Neural progenitor cell (in vitro differentiated cells): ENCODE results near the gene RACGAP1. TPM values are rescaled to one million over a fixed set of nuclear protein-coding genes. Genes with fewer than 3 reads are reported as not detected.
A peak's percentile ranks its signal among the peaks of the same experiment; 100 is the strongest.

ENCODE experiments used
- DNase-seq: peaks from one replicate; pipeline ENCODE4 v3.0.0-alpha.2; 2016; ENCODE audit warnings: low spot score
- H2AFZ ChIP-seq: fragments of 200-600 bp; sonication (generic); replicated peaks from 2 replicates; pipeline ENCODE4 v1.6.1; 2016; ENCODE audit warnings: antibody characterized with exemption
- H3F3A ChIP-seq: fragments of 200-600 bp; sonication (generic); 2 replicates; pipeline ENCODE4 v1.6.1; 2016; ENCODE audit warnings: antibody characterized with exemption, low read depth
- H3K27ac ChIP-seq: fragments of 200-600 bp; sonication (generic); 2 replicates; pipeline ENCODE4 v1.5.1; 2016; ENCODE audit warnings: mild to moderate bottlenecking
- H3K27me3 ChIP-seq: fragments of 200-600 bp; sonication (generic); 2 replicates; pipeline ENCODE4 v1.6.1; 2016; ENCODE audit warnings: mild to moderate bottlenecking, moderate library complexity
- H3K36me3 ChIP-seq: fragments of 200-600 bp; sonication (generic); 2 replicates; pipeline ENCODE4 v1.5.1; 2016
- H3K4me1 ChIP-seq: fragments of 200-600 bp; sonication (generic); 2 replicates; pipeline ENCODE4 v1.6.1; 2016; ENCODE audit warnings: mixed run types
- H3K4me2 ChIP-seq: fragments of 200-600 bp; sonication (generic); 2 replicates; pipeline ENCODE4 v1.6.1; 2016
- H3K4me3 ChIP-seq: fragments of 200-600 bp; sonication (generic); 2 replicates; pipeline ENCODE4 v1.5.1; 2016
- H3K79me2 ChIP-seq: fragments of 200-600 bp; sonication (generic); 2 replicates; pipeline ENCODE4 v1.6.1; 2016; ENCODE audit warnings: low read depth
- H3K9ac ChIP-seq: fragments of 200-600 bp; sonication (generic); 2 replicates; pipeline ENCODE4 v1.6.1; 2016
- H3K9me3 ChIP-seq: fragments of 200-600 bp; sonication (generic); 2 replicates; pipeline ENCODE4 v1.5.1; 2016; ENCODE audit warnings: low read depth
- H4K20me1 ChIP-seq: fragments of 200-600 bp; sonication (generic); 2 replicates; pipeline ENCODE4 v1.6.1; 2016; ENCODE audit warnings: low read depth
- H3K27ac Mint-ChIP-seq: 3 replicates; pipeline ENCODE4 v1.8.0; 2021; ENCODE audit warnings: mixed read lengths
- H3K27me3 Mint-ChIP-seq: 2 replicates; pipeline ENCODE4 v1.8.0; 2022; ENCODE audit warnings: low read depth, mild to moderate bottlenecking, inconsistent platforms, moderate library complexity, mixed read lengths; ENCODE audit not compliant: insufficient read depth
- H3K36me3 Mint-ChIP-seq: 3 replicates; pipeline ENCODE4 v1.8.0; 2021; ENCODE audit warnings: mixed read lengths
- H3K4me1 Mint-ChIP-seq: 3 replicates; pipeline ENCODE4 v1.8.0; 2021; ENCODE audit warnings: mixed read lengths
- H3K4me3 Mint-ChIP-seq: 3 replicates; pipeline ENCODE4 v1.8.0; 2021; ENCODE audit warnings: mild to moderate bottlenecking, moderate library complexity, mixed read lengths
- H3K9me3 Mint-ChIP-seq: 3 replicates; pipeline ENCODE4 v1.8.0; 2020; ENCODE audit warnings: mixed read lengths
- EZH2 ChIP-seq: fragments of 200-600 bp; sonication (generic); IDR thresholded peaks from 2 replicates; pipeline ENCODE4 v1.6.1; 2017; ENCODE audit warnings: antibody characterized with exemption, mild to moderate bottlenecking, moderate library complexity
- EZH2phosphoT487 ChIP-seq: fragments of 200-600 bp; sonication (generic); IDR thresholded peaks from 2 replicates; pipeline ENCODE4 v1.6.1; 2017; ENCODE audit warnings: antibody characterized with exemption
- total RNA-seq: library from RNA; depleted of rRNA; stranded (reverse); fragments of >200 nt; gene quantifications from 2 replicates; pipeline ENCODE4 v1.2.3, GENCODE V29; 2015; ENCODE audit warnings: low replicate concordance
- TF ChIP-seq, protein P1 (sequence below): fragments of 200-600 bp; sonication (generic); IDR thresholded peaks from 2 replicates; pipeline ENCODE4 v1.5.1; 2017; ENCODE audit warnings: antibody characterized with exemption, mild to moderate bottlenecking

RACGAP1 gene
- total RNA-seq, 1 donor from 2014 or later = 149 TPM

DNA sequence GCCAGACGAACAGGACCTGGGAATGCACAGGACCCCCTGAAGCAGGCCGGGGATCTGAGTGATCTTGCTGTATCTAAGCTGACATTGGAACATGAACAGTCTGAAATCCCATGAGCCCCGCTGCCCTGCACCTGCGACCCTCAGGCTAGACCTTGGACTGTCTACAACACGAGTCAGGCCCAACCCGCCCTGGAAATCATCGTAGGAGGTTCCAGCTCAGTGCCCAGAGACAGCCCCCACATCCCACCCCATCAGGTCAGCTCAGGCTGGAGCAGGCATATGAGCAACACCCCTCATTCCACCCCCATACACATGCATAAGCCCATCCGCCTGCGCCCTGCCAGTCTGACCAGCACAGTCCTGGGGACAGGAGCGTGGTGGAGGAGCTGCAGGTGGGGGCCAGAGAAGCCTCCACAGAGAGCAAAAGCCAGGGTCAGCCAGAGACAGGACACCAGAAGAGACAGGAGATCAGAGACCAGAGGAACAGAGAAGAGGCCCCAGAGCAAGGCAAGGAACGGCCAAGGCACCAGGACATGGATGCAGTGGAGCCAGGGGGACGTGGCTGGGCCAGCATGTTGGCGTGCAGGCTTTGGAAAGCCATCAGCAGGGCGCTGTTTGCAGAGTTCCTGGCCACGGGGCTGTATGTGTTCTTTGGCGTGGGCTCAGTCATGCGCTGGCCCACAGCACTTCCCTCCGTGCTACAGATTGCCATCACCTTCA, 52.5 kb downstream of the RACGAP1 start, which contains the start of gene AQP6:
Gene AQP6, plus strand, starts transcription at position 307 of the 720 bp plus-strand sequence. Its CDS starts 227 bp downstream, at position 534.
- H3K36me3 Mint-ChIP-seq = no peaks in the 10 kb centered on the region
- peaks cover 15% of the 10 kb centered on the region for H3K4me1 Mint-ChIP-seq
- no peak for DNase-seq

DNA sequence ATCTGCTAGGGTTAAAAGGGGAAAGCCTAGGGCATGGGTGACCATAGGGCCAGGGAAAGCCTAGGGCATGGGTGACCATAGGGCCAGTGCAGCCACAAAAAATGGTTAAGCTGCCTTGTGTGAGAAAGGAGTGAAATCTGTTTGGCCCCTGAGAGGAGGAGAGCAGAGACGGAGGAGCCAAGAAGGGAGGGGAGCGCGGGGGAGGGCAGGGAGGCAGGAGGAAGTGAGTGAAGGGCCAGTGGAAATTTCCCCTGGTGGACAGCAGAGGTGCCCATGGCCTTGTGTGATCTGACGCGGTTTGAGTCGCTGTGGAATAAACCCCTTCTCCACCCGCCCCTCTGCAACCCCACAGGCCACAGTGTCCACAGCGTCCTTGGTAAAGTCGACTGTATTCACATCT, 53.2 kb downstream of the RACGAP1 start:
- no peak for DNase-seq
- no peaks in the 10 kb centered on the region for H3K9me3 Mint-ChIP-seq
- peaks cover 42% of the 10 kb centered on the region for H3K27me3 ChIP-seq

More for the DNA sequence above, 52.5 kb downstream of the RACGAP1 start, which contains the start of gene AQP6:
- Histone ChIP-seq H3K79me2 (no peaks in the 10 kb centered on the region), H4K20me1 (no peaks in the 10 kb centered on the region), H3K4me2 (no peak within 1 kb of the TSS), H3F3A (no peaks in the 10 kb centered on the region), H3K4me1 (no peaks in the 10 kb centered on the region), H3K27ac (no peak within 1 kb of the TSS), H3K9ac (no peak within 1 kb of the TSS), H3K36me3 (no peaks in the 10 kb centered on the region), H2AFZ (no peak within 1 kb of the TSS), H3K4me3 (no peak within 1 kb of the TSS), H3K9me3 (no peaks in the 10 kb centered on the region), H3K27me3 (peaks cover 39% of the 10 kb centered on the region)
- TF ChIP-seq EZH2phosphoT487 (no peak), EZH2 (no peak)
- TF ChIP-seq, protein P1, sequence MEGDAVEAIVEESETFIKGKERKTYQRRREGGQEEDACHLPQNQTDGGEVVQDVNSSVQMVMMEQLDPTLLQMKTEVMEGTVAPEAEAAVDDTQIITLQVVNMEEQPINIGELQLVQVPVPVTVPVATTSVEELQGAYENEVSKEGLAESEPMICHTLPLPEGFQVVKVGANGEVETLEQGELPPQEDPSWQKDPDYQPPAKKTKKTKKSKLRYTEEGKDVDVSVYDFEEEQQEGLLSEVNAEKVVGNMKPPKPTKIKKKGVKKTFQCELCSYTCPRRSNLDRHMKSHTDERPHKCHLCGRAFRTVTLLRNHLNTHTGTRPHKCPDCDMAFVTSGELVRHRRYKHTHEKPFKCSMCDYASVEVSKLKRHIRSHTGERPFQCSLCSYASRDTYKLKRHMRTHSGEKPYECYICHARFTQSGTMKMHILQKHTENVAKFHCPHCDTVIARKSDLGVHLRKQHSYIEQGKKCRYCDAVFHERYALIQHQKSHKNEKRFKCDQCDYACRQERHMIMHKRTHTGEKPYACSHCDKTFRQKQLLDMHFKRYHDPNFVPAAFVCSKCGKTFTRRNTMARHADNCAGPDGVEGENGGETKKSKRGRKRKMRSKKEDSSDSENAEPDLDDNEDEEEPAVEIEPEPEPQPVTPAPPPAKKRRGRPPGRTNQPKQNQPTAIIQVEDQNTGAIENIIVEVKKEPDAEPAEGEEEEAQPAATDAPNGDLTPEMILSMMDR = no peak
- H3K27me3 Mint-ChIP-seq = peaks cover 9% of the 10 kb centered on the region
- peak within 1 kb of the TSS; percentile 29 for H3K4me3 Mint-ChIP-seq
- peak within 1 kb of the TSS; percentile 73 for H3K27ac Mint-ChIP-seq
- no peaks in the 10 kb centered on the region for H3K9me3 Mint-ChIP-seq

DNA sequence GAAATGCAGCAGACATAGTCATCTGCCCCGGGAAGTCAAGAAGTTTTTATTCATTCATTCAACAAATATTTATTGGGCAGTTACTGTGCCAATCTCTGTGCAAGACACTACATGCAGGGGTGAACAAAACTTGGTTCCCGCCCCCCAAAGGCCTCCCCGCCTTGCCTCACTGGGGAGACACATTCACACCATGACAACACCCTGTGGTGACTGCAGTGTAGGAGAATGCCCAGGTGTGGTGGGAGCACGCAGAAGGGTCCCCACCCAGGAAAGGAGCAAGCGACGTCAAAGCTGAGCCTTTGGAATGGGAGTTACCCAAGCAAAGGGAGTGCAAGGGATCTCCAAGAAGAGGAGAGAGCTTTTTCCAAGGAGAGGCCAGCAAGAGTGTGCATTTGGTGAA, 54.2 kb downstream of the RACGAP1 start:
- H3K27me3 Mint-ChIP-seq = peaks cover 9% of the 10 kb centered on the region
- no peak for DNase-seq
- Histone ChIP-seq H3K4me2 (no peak overlapping the region), H3K4me3 (no peak overlapping the region), H3K9me3 (no peaks in the 10 kb centered on the region), H3F3A (no peaks in the 10 kb centered on the region), H3K27me3 (peaks cover 50% of the 10 kb centered on the region), H4K20me1 (no peaks in the 10 kb centered on the region), H2AFZ (no peak overlapping the region), H3K79me2 (no peaks in the 10 kb centered on the region), H3K36me3 (no peaks in the 10 kb centered on the region), H3K27ac (no peak overlapping the region), H3K9ac (no peak overlapping the region), H3K4me1 (no peaks in the 10 kb centered on the region)
- no peak overlapping the region for H3K4me3 Mint-ChIP-seq
- H3K36me3 Mint-ChIP-seq = no peaks in the 10 kb centered on the region
- TF ChIP-seq, protein P1 = no peak
- no peak for TF ChIP-seq EZH2phosphoT487
- H3K27ac Mint-ChIP-seq = no peak overlapping the region
- H3K9me3 Mint-ChIP-seq = no peaks in the 10 kb centered on the region
- H3K4me1 Mint-ChIP-seq = peaks cover 18% of the 10 kb centered on the region

More for the DNA sequence above, 53.2 kb downstream of the RACGAP1 start:
- Histone ChIP-seq H2AFZ (no peak overlapping the region), H3K36me3 (no peaks in the 10 kb centered on the region), H3K9me3 (no peaks in the 10 kb centered on the region), H3F3A (no peaks in the 10 kb centered on the region), H3K4me2 (no peak overlapping the region), H3K79me2 (no peaks in the 10 kb centered on the region), H3K27ac (no peak overlapping the region), H3K4me3 (no peak overlapping the region), H3K9ac (no peak overlapping the region), H3K4me1 (no peaks in the 10 kb centered on the region), H4K20me1 (no peaks in the 10 kb centered on the region)
- TF ChIP-seq, protein P1 = no peak
- TF ChIP-seq EZH2 (no peak), EZH2phosphoT487 (no peak)
- Mint-ChIP-seq H3K4me3 (no peak overlapping the region), H3K27ac (no peak overlapping the region), H3K36me3 (no peaks in the 10 kb centered on the region), H3K4me1 (peaks cover 16% of the 10 kb centered on the region), H3K27me3 (peaks cover 9% of the 10 kb centered on the region)
